ENCODE measurements around the gene GABRG3.

- TF ChIP-seq POLR2A (IDR thresholded peaks at IDR 0.05): no peak
- TF ChIP-seq CTCF (IDR thresholded peaks at IDR 0.05): no peak
- TF ChIP-seq EP300 (IDR thresholded peaks at IDR 0.05): no peak
- TF ChIP-seq POLR2AphosphoS5 (IDR thresholded peaks at IDR 0.05): no peak
Measured at GRCh38 chr15:27365456-27365855, 394.5 kb downstream of the GABRG3 start.
